ENCODE data around the gene OMD.
"Not testable (repeated sequence)": the region's sequence is repeated elsewhere in the genome, so short reads cannot be mapped to it uniquely, and the experiment has no call there.

Gene OMD

GRCh38 chr9:92411157-92411556 lies 13.1 kb downstream of the OMD start:
- DNase-seq (ENCODE audit: low read depth): not testable (repeated sequence)

GRCh38 chr9:92408747-92409478 lies 15.4 kb downstream of the OMD start:
- DNase-seq (ENCODE audit: low read depth): no peak

- DNase-seq (ENCODE audit: low read depth): no peak
Measured at GRCh38 chr9:92407818-92408217, 16.5 kb downstream of the OMD start.

- DNase-seq (ENCODE audit: low read depth): no peak
Measured at GRCh38 chr9:92406477-92406876, 17.8 kb downstream of the OMD start.

- DNase-seq (ENCODE audit: low read depth): no peak
Measured at GRCh38 chr9:92405818-92406217, 18.5 kb downstream of the OMD start.

GRCh38 chr9:92404042-92404836 lies 20.0 kb downstream of the OMD start, which contains the start of gene OGN:
Gene OGN, minus strand, starts transcription at chr9:92404578. Its CDS starts 1,171 bp downstream, at chr9:92403407.
- no peak for DNase-seq (ENCODE audit: low read depth)

- DNase-seq (ENCODE audit: low read depth): no peak
Measured at GRCh38 chr9:92402826-92403745, 21.2 kb downstream of the OMD start.

GRCh38 chr9:92402360-92402759 lies 21.9 kb downstream of the OMD start:
- no peak for DNase-seq (ENCODE audit: low read depth)

- no peak for DNase-seq (ENCODE audit: low read depth)
Measured at GRCh38 chr9:92397853-92398252, 26.4 kb downstream of the OMD start.

GRCh38 chr9:92395617-92396016 lies 28.7 kb downstream of the OMD start:
- DNase-seq (ENCODE audit: low read depth): no peak

- no peak for DNase-seq (ENCODE audit: low read depth)
Measured at GRCh38 chr9:92393686-92394085, 30.6 kb downstream of the OMD start.

GRCh38 chr9:92392690-92393089 lies 31.6 kb downstream of the OMD start:
- DNase-seq (ENCODE audit: low read depth): no peak

- DNase-seq (ENCODE audit: low read depth): no peak
Measured at GRCh38 chr9:92385953-92386352, 38.3 kb downstream of the OMD start.

GRCh38 chr9:92385477-92385876 lies 38.8 kb downstream of the OMD start:
- no peak for DNase-seq (ENCODE audit: low read depth)

GRCh38 chr9:92385001-92385400 lies 39.3 kb downstream of the OMD start:
- DNase-seq (ENCODE audit: low read depth): no peak

GRCh38 chr9:92384375-92384774 lies 39.9 kb downstream of the OMD start:
- DNase-seq (ENCODE audit: low read depth): no peak

GRCh38 chr9:92381775-92382174 lies 42.5 kb downstream of the OMD start:
- no peak for DNase-seq (ENCODE audit: low read depth)

GRCh38 chr9:92380603-92381002 lies 43.7 kb downstream of the OMD start:
- no peak for DNase-seq (ENCODE audit: low read depth)

- DNase-seq (ENCODE audit: low read depth): no peak
Measured at GRCh38 chr9:92378865-92379560, 45.3 kb downstream of the OMD start.

- DNase-seq (ENCODE audit: low read depth): no peak
Measured at GRCh38 chr9:92377876-92378275, 46.4 kb downstream of the OMD start.

- no peak for DNase-seq (ENCODE audit: low read depth)
Measured at GRCh38 chr9:92373167-92373566, 51.1 kb downstream of the OMD start.

- no peak for DNase-seq (ENCODE audit: low read depth)
Measured at GRCh38 chr9:92369075-92369474, 55.2 kb downstream of the OMD start.

Data from stimulated activated CD8-positive, alpha-beta memory T cell treated with anti-CD3 and anti-CD28 coated beads, Interleukin-12 subunit alpha, Interleukin-12 subunit beta, amount 100 ng/mL, for 4 hours (primary cell).